GM18498 (cell line): Measurements from ENCODE around the gene RNF20.
"Not testable (repeated sequence)": the region's sequence is repeated elsewhere in the genome, so short reads cannot be mapped to it uniquely, and the experiment has no call there.

Source experiments
- ATAC-seq: cut with Tn5 transposase; IDR thresholded peaks from one replicate; pipeline ENCODE4 v1.9.1; 2021; ENCODE audit warnings: mild to moderate bottlenecking, moderate library complexity; ENCODE audit not compliant: unreplicated experiment

The RNF20 gene

GRCh38 chr9:101533334-101534204 lies at the start of gene RNF20:
RNF20 (plus strand) TSS chr9:101533853; CDS start chr9:101535424, 1,571 bp downstream.
- peak; percentile 98 for ATAC-seq

- ATAC-seq: no peak
Observed at GRCh38 chr9:101484046-101484445, 49.6 kb upstream of the RNF20 start.

- ATAC-seq: no peak
Observed at GRCh38 chr9:101485924-101486692, 47.5 kb upstream of the RNF20 start.

GRCh38 chr9:101486693-101487442 lies 46.8 kb upstream of the RNF20 start:
- no peak for ATAC-seq

- no peak for ATAC-seq
Observed at GRCh38 chr9:101487443-101487840, 46.2 kb upstream of the RNF20 start.

- ATAC-seq: no peak
Observed at GRCh38 chr9:101495810-101496209, 37.8 kb upstream of the RNF20 start.

- no peak for ATAC-seq
Observed at GRCh38 chr9:101498323-101498722, 35.3 kb upstream of the RNF20 start.

GRCh38 chr9:101504188-101504587 lies 29.5 kb upstream of the RNF20 start:
- ATAC-seq: no peak

GRCh38 chr9:101508211-101508610 lies 25.4 kb upstream of the RNF20 start:
- no peak for ATAC-seq

GRCh38 chr9:101509572-101509971 lies 24.1 kb upstream of the RNF20 start:
- ATAC-seq: no peak

GRCh38 chr9:101510459-101510858 lies 23.2 kb upstream of the RNF20 start:
- ATAC-seq: no peak

- no peak for ATAC-seq
Observed at GRCh38 chr9:101511009-101511408, 22.6 kb upstream of the RNF20 start.

GRCh38 chr9:101512116-101512515 lies 21.5 kb upstream of the RNF20 start:
- ATAC-seq: no peak

GRCh38 chr9:101513351-101513750 lies 20.3 kb upstream of the RNF20 start:
- no peak for ATAC-seq

- ATAC-seq: no peak
Observed at GRCh38 chr9:101514071-101514470, 19.6 kb upstream of the RNF20 start.

- ATAC-seq: no peak
Observed at GRCh38 chr9:101516655-101517054, 17.0 kb upstream of the RNF20 start.

GRCh38 chr9:101518489-101518888 lies 15.2 kb upstream of the RNF20 start:
- ATAC-seq: not testable (repeated sequence)

- ATAC-seq: no peak
Observed at GRCh38 chr9:101524371-101524770, 9.3 kb upstream of the RNF20 start.

GRCh38 chr9:101527066-101527465 lies 6.6 kb upstream of the RNF20 start:
- ATAC-seq: no peak

GRCh38 chr9:101528015-101528414 lies 5.6 kb upstream of the RNF20 start:
- no peak for ATAC-seq

GRCh38 chr9:101530076-101530711 lies 3.5 kb upstream of the RNF20 start:
- peak; percentile 49 for ATAC-seq
